ENCODE data around the gene TIMMDC1.

GRCh38 chr3:119534296-119534695, 35.9 kb downstream of the TIMMDC1 start:
- no peak for TF ChIP-seq CTCF (IDR thresholded peaks at IDR 0.05)
- no peak for TF ChIP-seq EP300 (IDR thresholded peaks at IDR 0.05)
- no peak for TF ChIP-seq POLR2A (IDR thresholded peaks at IDR 0.05)
